GM12878 (cell line): ENCODE measurements around the gene TEPSIN. TPM values are rescaled to one million over a fixed set of nuclear protein-coding genes. Genes with fewer than 3 reads are reported as not detected.

Experiments
- ATAC-seq: fragments of 200-7000 bp; cut with Tn5 transposase; 3 replicates; pipeline ENCODE4 v1.9.1; 2020; ENCODE audit warnings: mild to moderate bottlenecking, moderate library complexity
- BruUV-seq: library from RNA; stranded (reverse); fragments of 400-500 nt; replicated peaks from 2 replicates; lab custom pipeline; 2021; lab: Mats Ljungman, UMichigan
- CTCF ChIA-PET: fragments of 300-600 bp; sonication (Branson Sonifier 250); formaldehyde crosslinking; extraction: SDS; loops from one replicate; lab custom pipeline; 2021; ENCODE audit warnings: inconsistent platforms; lab: Yijun Ruan, JAX
- POLR2A ChIA-PET: fragments of 350-600 bp; formaldehyde crosslinking; extraction: SDS; loops from one replicate; lab custom pipeline; 2021; ENCODE audit warnings: inconsistent platforms; lab: Charles Lee
- RAD21 ChIA-PET: fragments of 300-600 bp; sonication (Branson Sonifier 250); formaldehyde crosslinking; loops from one replicate; lab custom pipeline; 2023; ENCODE audit warnings: antibody characterized with exemption; ENCODE audit not compliant: unreplicated experiment; lab: Charles Lee
- SMC1A ChIA-PET: fragments of 300-600 bp; sonication (Branson Sonifier 250); formaldehyde crosslinking; loops from one replicate; lab custom pipeline; 2023; ENCODE audit not compliant: unreplicated experiment, uncharacterized antibody; lab: Charles Lee
- DNase-seq: peaks from one replicate; pipeline ENCODE4 v3.0.0-alpha.2; 2011; ENCODE audit warnings: low read depth, low spot score
- FAIRE-seq: peaks from 3 replicates; lab custom pipeline; 2011; peaks lifted over from hg19 to GRCh38; lab: Jason Lieb, UNC
- H2AFZ ChIP-seq: 2 replicates; pipeline ENCODE4 v1.6.0; 2011; ENCODE audit warnings: low read depth, low read length, control low read depth; ENCODE audit not compliant: control insufficient read depth
- H3K27ac ChIP-seq: 2 replicates; pipeline ENCODE4 v1.5.1; 2011; ENCODE audit warnings: control low read depth; ENCODE audit not compliant: control insufficient read depth, insufficient read depth
- H3K27me3 ChIP-seq, 2 experiments: replicated peaks in 1 of 2; 2 replicates each; pipeline versions ENCODE4 v1.6.0 to v1.6.1; 2011; ENCODE audit warnings: low read length in 1 of 2; ENCODE audit not compliant: control insufficient read depth in 2 of 2, insufficient read depth in 2 of 2
- H3K36me3 ChIP-seq, 2 experiments: 2 replicates each; pipeline ENCODE4 v1.5.1; 2011; ENCODE audit warnings: low read length in 1 of 2; ENCODE audit not compliant: control insufficient read depth in 2 of 2, insufficient read depth in 2 of 2
- H3K4me1 ChIP-seq: 2 replicates; pipeline ENCODE4 v1.6.1; 2011; ENCODE audit warnings: mild to moderate bottlenecking, low read length, moderate library complexity, mixed read lengths; ENCODE audit not compliant: control insufficient read depth, insufficient read depth
- H3K4me2 ChIP-seq: 2 replicates; pipeline ENCODE4 v1.6.0; 2011; ENCODE audit warnings: control low read depth; ENCODE audit not compliant: control insufficient read depth, insufficient read depth
- H3K4me3 ChIP-seq: fragments of 200-600 bp; sonication (generic); 2 replicates; pipeline ENCODE4 v1.5.1; 2016
- H3K79me2 ChIP-seq: 2 replicates; pipeline ENCODE4 v1.6.0; 2011; ENCODE audit warnings: low read length; ENCODE audit not compliant: control insufficient read depth, insufficient read depth
- H3K9ac ChIP-seq: 2 replicates; pipeline ENCODE4 v1.8.0; 2011; ENCODE audit warnings: low read length, control low read depth, mixed read lengths; ENCODE audit not compliant: control insufficient read depth, insufficient read depth
- H3K9me3 ChIP-seq: replicated peaks from 3 replicates; pipeline ENCODE4 v1.5.1; 2011; ENCODE audit warnings: mild to moderate bottlenecking, low read length; ENCODE audit not compliant: control insufficient read depth, insufficient read depth
- H4K20me1 ChIP-seq: 2 replicates; pipeline ENCODE4 v1.6.0; 2011; ENCODE audit not compliant: control insufficient read depth, insufficient read depth
- ATF2 ChIP-seq: IDR thresholded peaks from 2 replicates; pipeline ENCODE4 v1.6.1; 2012; ENCODE audit warnings: low read length, inconsistent platforms
- ATF7 ChIP-seq: fragments of 450-650 bp; IDR thresholded peaks from 2 replicates; pipeline ENCODE4 v1.6.1; 2016; ENCODE audit warnings: low read depth, mild to moderate bottlenecking
- CEBPZ ChIP-seq: fragments of 150-350 bp; IDR thresholded peaks from 2 replicates; pipeline ENCODE4 v1.6.1; 2016; ENCODE audit warnings: low read depth, low read length
- EZH2 ChIP-seq: IDR thresholded peaks from 2 replicates; pipeline ENCODE4 v1.6.1; 2012; ENCODE audit warnings: low read depth, mild to moderate bottlenecking, control low read depth, inconsistent platforms, low read length, borderline replicate concordance; ENCODE audit not compliant: control insufficient read depth
- FOXK2 ChIP-seq: fragments of 450-650 bp; IDR thresholded peaks from 2 replicates; pipeline ENCODE4 v1.6.1; 2017; ENCODE audit warnings: mild to moderate bottlenecking, moderate library complexity
- GATAD2B ChIP-seq: fragments of 450-650 bp; conservative IDR thresholded peaks from 2 replicates; pipeline ENCODE4 v1.6.1; 2017; ENCODE audit warnings: low read depth, mild to moderate bottlenecking, moderate library complexity
- IRF5 ChIP-seq: fragments of 450-650 bp; IDR thresholded peaks from 2 replicates; pipeline ENCODE4 v1.6.1; 2017; ENCODE audit warnings: borderline replicate concordance
- JUND ChIP-seq: IDR thresholded peaks from 2 replicates; pipeline ENCODE4 v1.6.1; 2012; ENCODE audit warnings: low read depth, mild to moderate bottlenecking, low read length, improper control_type of control experiment, moderate library complexity
- MTA2 ChIP-seq: fragments of 450-650 bp; IDR thresholded peaks from 2 replicates; pipeline ENCODE4 v1.6.1; 2016; ENCODE audit warnings: low read depth, mild to moderate bottlenecking, moderate library complexity
- MXI1 ChIP-seq: fragments of 150-350 bp; IDR thresholded peaks from 2 replicates; pipeline ENCODE4 v1.6.1; 2011; ENCODE audit warnings: low read depth, mild to moderate bottlenecking, inconsistent platforms, low read length, improper control_type of control experiment
- NR2F1 ChIP-seq: fragments of 450-650 bp; conservative IDR thresholded peaks from 2 replicates; pipeline ENCODE4 v1.6.1; 2017; ENCODE audit warnings: mild to moderate bottlenecking
- PAX5 ChIP-seq: IDR thresholded peaks from 2 replicates; pipeline ENCODE4 v1.6.1; 2011; ENCODE audit warnings: low read depth, low read length, borderline replicate concordance
- RELA ChIP-seq: fragments of 450-650 bp; IDR thresholded peaks from 2 replicates; pipeline ENCODE4 v1.8.0; 2014; ENCODE audit warnings: borderline replicate concordance; ENCODE audit not compliant: partially characterized antibody
- SP1 ChIP-seq: IDR thresholded peaks from one replicate; pipeline ENCODE4 v1.6.1; 2011; ENCODE audit warnings: low read depth, low read length
- ZBED1 ChIP-seq: IDR thresholded peaks from 2 replicates; pipeline ENCODE4 v1.6.1; 2016; ENCODE audit warnings: borderline replicate concordance
- ZNF24 ChIP-seq: fragments of 450-650 bp; IDR thresholded peaks from 2 replicates; pipeline ENCODE4 v1.6.1; 2017; ENCODE audit warnings: antibody characterized with exemption, mild to moderate bottlenecking
- WGBS: methylation state at CpG from one replicate; pipeline ENCODE4 v1.1.6; 2016; ENCODE audit warnings: low lambda C conversion rate; ENCODE audit not compliant: insufficient replicate concordance, insufficient coverage; ENCODE audit errors: missing lambda C conversion rate; 5-methylcytosine and 5-hydroxymethylcytosine counted together
- in situ Hi-C: fragments of 300-500 bp; cut with MboI; formaldehyde crosslinking; loops from 9 replicates; pipeline ENCODE4 v1.14.3; 2018; ENCODE audit warnings: mixed read lengths
- intact Hi-C: fragments of 100-400 bp; cut with micrococcal nuclease; formaldehyde crosslinking; loops from one replicate; pipeline ENCODE4 v1.14.2; 2022; ENCODE audit not compliant: unreplicated experiment
- polyA plus RNA-seq, 11 experiments: library from polyadenylated mRNA; depleted of rRNA in 4 of 11; unstranded in 6 of 11; stranded (reverse) in 5 of 11; fragments of >200 nt; fragmentation: Nextera tagmentation in 4 of 11; fragmentation: Illumina TruSeq in 1 of 11; extraction: Ambion mirVana in 4 of 11; extraction: Trizol in 1 of 11; gene quantifications; 1 replicate in 1 of 11; 2 replicates in 10 of 11; pipeline versions ENCODE4 v1.2.1 to v1.2.3, GENCODE V29; 2011 to 2016; ENCODE audit warnings: inconsistent platforms in 2 of 11, missing spikeins in 2 of 11, low read depth in 1 of 11
- total RNA-seq, 4 experiments: library from RNA; depleted of rRNA in 3 of 4; stranded (reverse); fragments of >200 nt in 3 of 4; fragmentation: Illumina TruSeq in 1 of 4; extraction: Trizol in 1 of 4; gene quantifications; 2 replicates each; pipeline versions ENCODE4 v1.2.1 to v1.2.3, GENCODE V29; 2013 to 2021

Gene TEPSIN
- total and polyA plus RNA-seq, 10 of the 15 experiments (the other 5 are each of a cell fraction or from before 2014, with no cell fraction given): 0.87 to 36.7 (median 5.3) TPM

- no peaks in the 10 kb centered on the region for H3K27me3 ChIP-seq
- POLR2A ChIA-PET: no interaction called here
- no peak overlapping the region for H3K9ac ChIP-seq
- no TSS peak for BruUV-seq
- intact Hi-C loops (no loop called here), in situ Hi-C loops (no loop called here)
- no peak overlapping the region for H3K4me2 ChIP-seq
- TF ChIP-seq ATF2 (no peak), MTA2 (no peak), JUND (no peak), ZBED1 (no peak), GATAD2B (no peak), PAX5 (no peak), ZNF24 (no peak), SP1 (no peak), FOXK2 (no peak), IRF5 (no peak), RELA (no peak), CEBPZ (no peak), ATF7 (no peak), NR2F1 (no peak), MXI1 (no peak), EZH2 (no peak)
- peaks cover 0 to 12% of the 10 kb centered on the region in 2 experiments; a peak in 2 of 4 replicates for H3K36me3 ChIP-seq
- no peaks in the 10 kb centered on the region for H4K20me1 ChIP-seq
- no peak overlapping the region for H3K27ac ChIP-seq
- DNase-seq (no peak), FAIRE-seq (no peak), ATAC-seq (no peak)
- RAD21 ChIA-PET: no interaction called here
- no peaks in the 10 kb centered on the region for H3K79me2 ChIP-seq
- CTCF ChIA-PET: no interaction called here
- SMC1A ChIA-PET: no interaction called here
- H3K4me3 ChIP-seq: no peak overlapping the region
- H3K9me3 ChIP-seq: no peaks in the 10 kb centered on the region
- no peaks in the 10 kb centered on the region for H3K4me1 ChIP-seq
- 86% methylated on average over 12 of the region's 12 CpGs for WGBS
- H2AFZ ChIP-seq: no peak overlapping the region
Measured at GRCh38 chr17:81206657-81207056, 32.2 kb downstream of the TEPSIN start.
